ENCODE results near the gene GAS5.

GAS5 gene

GRCh38 chr1:173823781-173824314 lies 43.9 kb downstream of the GAS5 start:
- no peak for DNase-seq

- no peak for DNase-seq
Measured at GRCh38 chr1:173821680-173822079, 46.1 kb downstream of the GAS5 start.

GRCh38 chr1:173818459-173818858 lies 49.3 kb downstream of the GAS5 start:
- DNase-seq: no peak
